HFFc6 (cell line): Measurements from ENCODE around the gene PSMD6. TPM values are rescaled to one million over a fixed set of nuclear protein-coding genes. Genes with fewer than 3 reads are reported as not detected.
A peak's percentile ranks its signal among the peaks of the same experiment; 100 is the strongest.

Experiments
- DNase-seq: peaks from one replicate; pipeline ENCODE4 v3.0.0-alpha.2; 2018
- H3K27ac Mint-ChIP-seq: 2 replicates; pipeline ENCODE4 v1.8.0; 2020; ENCODE audit warnings: mild to moderate bottlenecking, mixed read lengths
- H3K27me3 Mint-ChIP-seq: 2 replicates; pipeline ENCODE4 v1.8.0; 2021; ENCODE audit warnings: mild to moderate bottlenecking, moderate library complexity, mixed read lengths; ENCODE audit not compliant: insufficient read depth
- H3K36me3 Mint-ChIP-seq: 2 replicates; pipeline ENCODE4 v1.8.0; 2021; ENCODE audit warnings: low read depth, mixed read lengths
- H3K4me1 Mint-ChIP-seq: 2 replicates; pipeline ENCODE4 v1.8.0; 2020; ENCODE audit warnings: low read depth, mixed read lengths
- H3K4me3 Mint-ChIP-seq: 2 replicates; pipeline ENCODE4 v1.8.0; 2020; ENCODE audit warnings: mild to moderate bottlenecking, moderate library complexity, mixed read lengths
- H3K9me3 Mint-ChIP-seq: 2 replicates; pipeline ENCODE4 v1.8.0; 2020; ENCODE audit warnings: mild to moderate bottlenecking, mixed read lengths
- CTCF ChIP-seq: fragments of 200-600 bp; sonication (generic); IDR thresholded peaks from 2 replicates; pipeline ENCODE4 v1.5.0; 2021; ENCODE audit warnings: antibody characterized with exemption, mild to moderate bottlenecking
- total RNA-seq, 6 experiments: library from RNA; stranded (reverse); fragmentation: NEBNext Ultra II Directional; extraction: Animal tissue kit (Norgen Biotek cat#: 25700); gene quantifications; 2 replicates in 1 of 6; 3 replicates in 5 of 6; pipeline ENCODE4 v1.2.3, GENCODE V29; 2021

The PSMD6 gene
- total RNA-seq, 6 experiments from 2014 or later: 101 to 123 (median 113) TPM

- no peaks in the 10 kb centered on the region for H3K9me3 Mint-ChIP-seq
- no peak for TF ChIP-seq CTCF
- no peak overlapping the region for H3K27ac Mint-ChIP-seq
- no peaks in the 10 kb centered on the region for H3K36me3 Mint-ChIP-seq
- no peaks in the 10 kb centered on the region for H3K27me3 Mint-ChIP-seq
- no peak overlapping the region for H3K4me3 Mint-ChIP-seq
- peaks cover 73% of the 10 kb centered on the region for H3K4me1 Mint-ChIP-seq
- DNase-seq: no peak
Observed at GRCh38 chr3:63966007-63966406, 57.3 kb downstream of the PSMD6 start.

GRCh38 chr3:63964681-63965485 is 58.4 kb downstream of the PSMD6 start:
- H3K4me3 Mint-ChIP-seq: no peak overlapping the region
- H3K27me3 Mint-ChIP-seq: no peaks in the 10 kb centered on the region
- H3K9me3 Mint-ChIP-seq: no peaks in the 10 kb centered on the region
- no peak for DNase-seq
- no peaks in the 10 kb centered on the region for H3K36me3 Mint-ChIP-seq
- peaks cover 73% of the 10 kb centered on the region for H3K4me1 Mint-ChIP-seq
- TF ChIP-seq CTCF: no peak
- no peak overlapping the region; the same call in 1 of the 2 replicates for H3K27ac Mint-ChIP-seq

- Mint-ChIP-seq H3K27ac (peak overlapping the region; percentile 39), H3K27me3 (no peaks in the 10 kb centered on the region), H3K4me1 (peaks cover 68% of the 10 kb centered on the region), H3K4me3 (no peak overlapping the region), H3K36me3 (no peaks in the 10 kb centered on the region), H3K9me3 (no peaks in the 10 kb centered on the region)
- TF ChIP-seq CTCF: no peak
- no peak for DNase-seq
Observed at GRCh38 chr3:63963496-63963895, 59.8 kb downstream of the PSMD6 start.

GRCh38 chr3:63961891-63962290 is 61.4 kb downstream of the PSMD6 start:
- peak; percentile 28 for DNase-seq

More at GRCh38 chr3:63961891-63962290, 61.4 kb downstream of the PSMD6 start:
- no peak overlapping the region for H3K4me3 Mint-ChIP-seq
- no peak overlapping the region for H3K27ac Mint-ChIP-seq
- no peaks in the 10 kb centered on the region for H3K9me3 Mint-ChIP-seq
- TF ChIP-seq CTCF: peak; percentile 82
- H3K4me1 Mint-ChIP-seq: peaks cover 61% of the 10 kb centered on the region
- no peaks in the 10 kb centered on the region for H3K36me3 Mint-ChIP-seq
- no peaks in the 10 kb centered on the region for H3K27me3 Mint-ChIP-seq

Other genes starting within 250 kb of the PSMD6 start
- gene C3orf49, start 204.2 kb downstream of the PSMD6 start, total RNA-seq: not detected
- 10 to 100 TPM; 68.2 to 82.5 (median 74.3) TPM for gene THOC7, start 159.7 kb downstream of the PSMD6 start, total RNA-seq
- 10 to 100 TPM; 11.5 to 18.4 (median 15.2) TPM for gene ATXN7, start 159.6 kb downstream of the PSMD6 start, total RNA-seq
- gene SCAANT1, start 111.1 kb downstream of the PSMD6 start, total RNA-seq: not detected
- gene PRICKLE2, start 202.0 kb upstream of the PSMD6 start, total RNA-seq: 10 to 100 TPM; 14.0 to 21.7 (median 18.4) TPM